Right lobe of liver (tissue), 6 donors: Measurements from ENCODE around the gene SEC22A. TPM values are rescaled to one million over a fixed set of nuclear protein-coding genes. Genes with fewer than 3 reads are reported as not detected.
"Not testable (repeated sequence)": the region's sequence is repeated elsewhere in the genome, so short reads cannot be mapped to it uniquely, and the experiment has no call there.

Source experiments
- ATAC-seq, 4 donors: fragments of 200-7000 bp; cut with Tn5 transposase; one replicate each; pipeline ENCODE4 v1.9.1; 2020; ENCODE audit warnings: mild to moderate bottlenecking in 4 of 4, moderate library complexity in 4 of 4
- DNase-seq, 3 donors: peaks; one replicate each; pipeline ENCODE4 v3.0.0-alpha.2; 2020
- H3K27ac ChIP-seq, 3 donors: fragments of 200-600 bp; one replicate each; pipeline ENCODE4 v1.8.0; 2022
- H3K27me3 ChIP-seq, 2 donors: fragments of 200-600 bp; one replicate each; pipeline ENCODE4 v1.8.0; 2022
- H3K36me3 ChIP-seq, 4 donors: fragments of 200-600 bp; sonication (generic) in 1 of 4; one replicate each; pipeline versions ENCODE4 v1.5.1 to v1.8.0; 2017 to 2022; ENCODE audit warnings: control low read depth in 1 of 4
- H3K4me1 ChIP-seq, 4 donors: fragments of 200-600 bp; sonication (generic) in 1 of 4; one replicate each; pipeline versions ENCODE4 v1.5.1 to v1.8.0; 2017 to 2022; ENCODE audit warnings: control low read depth in 1 of 4
- H3K4me3 ChIP-seq, 3 donors: fragments of 200-600 bp; one replicate each; pipeline ENCODE4 v1.8.0; 2022
- H3K9me3 ChIP-seq, 4 donors: fragments of 200-600 bp; sonication (generic) in 1 of 4; one replicate each; pipeline versions ENCODE4 v1.5.1 to v1.8.0; 2017 to 2022; ENCODE audit warnings: control low read depth in 1 of 4
- POLR2A ChIP-seq: fragments of 450-650 bp; IDR thresholded peaks from one replicate; pipeline ENCODE4 v1.6.1; 2017; ENCODE audit warnings: antibody characterized with exemption, mild to moderate bottlenecking
- WGBS: methylation state at CpG from one replicate; pipeline ENCODE4 v1.1.6; 2018; ENCODE audit warnings: low coverage, low lambda C conversion rate; ENCODE audit not compliant: insufficient coverage; ENCODE audit errors: missing lambda C conversion rate; 5-methylcytosine and 5-hydroxymethylcytosine counted together
- intact Hi-C, 2 donors: fragments of 100-400 bp; cut with DNase I; formaldehyde crosslinking; loops; one replicate each; pipeline versions ENCODE4 v1.11.2 to v1.14.1; 2022
- total RNA-seq, 6 experiments: library from RNA; depleted of rRNA in 2 of 6; stranded (reverse); fragments of >200 nt in 2 of 6; fragmentation: NEBNext Ultra II Directional in 3 of 6; extraction: Animal tissue kit (Norgen Biotek cat#: 25700) in 3 of 6; gene quantifications; one replicate each; pipeline versions ENCODE4 v1.1.0 to v1.2.4, GENCODE V29; 2016 to 2023
- TF ChIP-seq, protein P1 (sequence below), 4 donors: fragments of 200-600 bp in 3 of 4; fragments of 450-650 bp in 1 of 4; IDR thresholded peaks; one replicate each; pipeline versions ENCODE4 v1.5.1 to v1.8.0; 2016 to 2022; ENCODE audit warnings: antibody characterized with exemption in 4 of 4, mild to moderate bottlenecking in 2 of 4
- donor health status: DM: no; HTN: yes; CAD: no.
- donor health status: DM: no; HTN: no; CAD: no.
- donor health status: DM: no; HTN: no; CAD: no.
- donor health status: DM: no; HTN: yes; CAD: no.
- donor health status: DM: no; HTN: yes; CAD: no.

SEC22A gene
- total RNA-seq, 6 experiments from 2014 or later: 7.5 to 24.9 (median 11.0) TPM

DNA sequence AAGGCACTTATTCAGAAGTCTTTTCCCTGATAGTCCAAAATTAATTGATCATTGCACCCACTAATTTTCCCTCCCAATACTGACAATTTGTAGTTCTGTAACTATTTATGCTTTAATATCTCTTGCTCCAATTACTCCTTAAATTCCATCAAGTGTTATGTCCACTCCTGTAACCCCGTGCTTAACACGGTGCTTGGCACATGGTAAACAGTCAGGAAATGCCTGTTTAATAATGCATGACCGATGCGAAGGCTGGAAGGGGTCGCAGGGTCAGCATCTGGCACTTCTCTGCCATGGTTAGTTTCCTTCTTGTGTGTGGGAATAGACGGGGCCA, 553 bp upstream of the SEC22A start:
- Histone ChIP-seq H3K4me3 (peak overlapping the region; percentile 92 to 99 (median 95)), H3K9me3 (no peaks in the 10 kb centered on the region), H3K27ac (peak overlapping the region in 2 of 3 donors; percentile 80 to 87), H3K4me1 (peaks cover 0 to 12% (median 0%) of the 10 kb centered on the region in 4 donors), H3K36me3 (no peaks in the 10 kb centered on the region), H3K27me3 (no peaks in the 10 kb centered on the region)
- no peak for TF ChIP-seq POLR2A
- no peak for DNase-seq
- intact Hi-C loops: no loop called here
- 1% methylated on average over 6 of the region's 6 CpGs for WGBS
- no peak for ATAC-seq

DNA sequence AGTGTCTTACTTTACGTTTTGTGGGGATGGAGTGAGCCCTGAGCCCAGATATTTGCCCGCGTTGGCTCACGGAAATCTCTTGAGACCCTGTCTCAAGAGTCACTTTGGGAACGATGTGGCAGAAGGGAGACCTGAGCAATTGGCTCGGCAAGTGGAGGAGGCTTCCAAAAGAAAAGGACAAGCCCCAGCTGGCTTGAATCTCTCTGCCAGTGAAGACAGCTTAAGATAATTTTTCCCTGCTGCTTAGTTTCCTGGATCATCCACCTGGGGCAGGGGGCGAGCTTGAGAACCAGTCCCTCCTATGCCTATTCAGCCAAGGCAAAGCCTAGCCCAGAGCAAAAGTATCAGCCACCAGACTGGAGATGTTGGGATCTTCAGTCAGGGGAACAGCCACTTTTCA, 708 bp downstream of the SEC22A start:
- Histone ChIP-seq H3K27me3 (no peaks in the 10 kb centered on the region), H3K4me3 (peak overlapping the region; percentile 92 to 99 (median 95)), H3K27ac (peak overlapping the region; percentile 80 to 88 (median 87)), H3K36me3 (no peaks in the 10 kb centered on the region), H3K4me1 (peaks cover 0 to 12% (median 0%) of the 10 kb centered on the region in 4 donors), H3K9me3 (no peaks in the 10 kb centered on the region)
- intact Hi-C loops: no loop called here
- WGBS: 0% methylated on average over 5 of the region's 7 CpGs
- DNase-seq: no peak
- TF ChIP-seq POLR2A: no peak
- TF ChIP-seq, protein P1, sequence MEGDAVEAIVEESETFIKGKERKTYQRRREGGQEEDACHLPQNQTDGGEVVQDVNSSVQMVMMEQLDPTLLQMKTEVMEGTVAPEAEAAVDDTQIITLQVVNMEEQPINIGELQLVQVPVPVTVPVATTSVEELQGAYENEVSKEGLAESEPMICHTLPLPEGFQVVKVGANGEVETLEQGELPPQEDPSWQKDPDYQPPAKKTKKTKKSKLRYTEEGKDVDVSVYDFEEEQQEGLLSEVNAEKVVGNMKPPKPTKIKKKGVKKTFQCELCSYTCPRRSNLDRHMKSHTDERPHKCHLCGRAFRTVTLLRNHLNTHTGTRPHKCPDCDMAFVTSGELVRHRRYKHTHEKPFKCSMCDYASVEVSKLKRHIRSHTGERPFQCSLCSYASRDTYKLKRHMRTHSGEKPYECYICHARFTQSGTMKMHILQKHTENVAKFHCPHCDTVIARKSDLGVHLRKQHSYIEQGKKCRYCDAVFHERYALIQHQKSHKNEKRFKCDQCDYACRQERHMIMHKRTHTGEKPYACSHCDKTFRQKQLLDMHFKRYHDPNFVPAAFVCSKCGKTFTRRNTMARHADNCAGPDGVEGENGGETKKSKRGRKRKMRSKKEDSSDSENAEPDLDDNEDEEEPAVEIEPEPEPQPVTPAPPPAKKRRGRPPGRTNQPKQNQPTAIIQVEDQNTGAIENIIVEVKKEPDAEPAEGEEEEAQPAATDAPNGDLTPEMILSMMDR (IDR thresholded peaks at IDR 0.05): no peak
- ATAC-seq: no peak

DNA sequence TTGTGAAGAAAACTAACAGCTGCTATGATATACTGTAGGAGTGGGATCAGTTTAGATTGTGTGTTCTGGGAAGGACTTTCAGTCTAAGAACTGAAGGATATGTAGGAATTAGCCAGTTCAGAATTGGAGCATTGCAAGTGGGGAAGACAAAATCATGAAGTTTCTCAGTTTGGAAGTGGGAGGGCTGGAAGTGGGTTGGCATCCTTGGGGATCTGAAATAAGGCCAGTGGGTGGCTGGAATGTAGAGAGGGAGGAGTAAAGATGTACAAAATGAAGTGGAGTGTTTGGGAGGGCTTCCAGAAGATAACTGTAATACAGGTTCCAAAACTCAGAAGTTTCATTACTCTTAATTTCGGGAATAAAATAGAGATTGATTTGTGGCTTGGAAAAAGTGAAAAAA, 17.2 kb downstream of the SEC22A start:
- no peak overlapping the region for H3K4me3 ChIP-seq
- H3K27ac ChIP-seq: no peak overlapping the region
- no peaks in the 10 kb centered on the region for H3K27me3 ChIP-seq
- no peaks in the 10 kb centered on the region for H3K9me3 ChIP-seq
- H3K36me3 ChIP-seq: no peaks in the 10 kb centered on the region
- 94% methylated on average over 1 of the region's 1 CpG for WGBS
- ATAC-seq: no peak
- intact Hi-C loops: no loop called here
- no peaks in the 10 kb centered on the region for H3K4me1 ChIP-seq
- DNase-seq: no peak
- TF ChIP-seq, protein P1 (IDR thresholded peaks at IDR 0.05): no peak
- no peak for TF ChIP-seq POLR2A

DNA sequence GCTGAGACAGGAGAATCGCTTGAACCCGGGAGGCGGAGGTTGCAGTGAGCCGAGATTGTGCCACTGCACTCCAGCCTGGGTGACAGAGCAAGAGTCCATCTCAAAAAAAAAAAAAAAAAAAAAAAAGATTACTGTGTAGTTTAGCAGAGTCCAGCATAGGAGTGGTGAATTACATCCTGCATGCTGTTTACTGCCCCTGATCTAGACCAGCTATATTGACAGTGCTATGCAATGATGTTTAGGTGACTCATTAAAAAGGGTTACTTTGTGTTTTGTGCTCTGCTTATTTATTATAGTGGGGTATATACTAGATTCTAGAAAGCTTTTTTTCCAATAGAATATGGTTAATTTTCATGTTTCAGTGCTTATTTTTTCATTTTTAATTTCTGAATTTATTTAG, 19.6 kb downstream of the SEC22A start:
- H3K4me3 ChIP-seq, H3K36me3 ChIP-seq, H3K27me3 ChIP-seq, H3K4me1 ChIP-seq, intact Hi-C loops, H3K9me3 ChIP-seq, H3K27ac ChIP-seq, DNase-seq: not testable (repeated sequence)
- WGBS: 80% methylated on average over 1 of the region's 4 CpGs
- ATAC-seq: peak in 1 of 4 donors; percentile 26

DNA sequence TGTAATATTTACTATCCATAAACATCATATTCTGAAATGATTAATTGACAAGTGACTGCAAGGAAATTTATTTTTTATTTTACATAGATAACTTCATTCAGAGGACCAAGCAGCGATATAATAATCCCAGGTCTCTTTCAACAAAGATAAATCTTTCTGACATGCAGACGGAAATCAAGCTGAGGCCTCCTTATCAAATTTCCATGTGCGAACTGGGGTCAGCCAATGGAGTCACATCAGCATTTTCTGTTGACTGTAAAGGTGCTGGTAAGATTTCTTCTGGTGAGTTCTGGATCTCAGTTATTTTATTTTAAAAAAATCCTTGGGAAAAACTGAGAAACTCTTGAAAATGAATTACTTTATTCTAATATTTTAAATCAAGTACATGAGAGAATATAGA, 23.3 kb downstream of the SEC22A start:
- H3K4me3 ChIP-seq: no peak overlapping the region
- no peaks in the 10 kb centered on the region for H3K27me3 ChIP-seq
- DNase-seq: no peak
- intact Hi-C loops: no loop called here
- H3K4me1 ChIP-seq: peaks cover 0 to 6% (median 0%) of the 10 kb centered on the region in 4 donors
- H3K9me3 ChIP-seq: peaks cover 0 to 7% (median 3%) of the 10 kb centered on the region in 4 donors
- WGBS: 79% methylated on average over 3 of the region's 3 CpGs
- no peak for TF ChIP-seq POLR2A
- TF ChIP-seq, protein P1 (IDR thresholded peaks at IDR 0.05): no peak
- no peak overlapping the region for H3K27ac ChIP-seq
- H3K36me3 ChIP-seq: no peaks in the 10 kb centered on the region
- ATAC-seq: no peak

DNA sequence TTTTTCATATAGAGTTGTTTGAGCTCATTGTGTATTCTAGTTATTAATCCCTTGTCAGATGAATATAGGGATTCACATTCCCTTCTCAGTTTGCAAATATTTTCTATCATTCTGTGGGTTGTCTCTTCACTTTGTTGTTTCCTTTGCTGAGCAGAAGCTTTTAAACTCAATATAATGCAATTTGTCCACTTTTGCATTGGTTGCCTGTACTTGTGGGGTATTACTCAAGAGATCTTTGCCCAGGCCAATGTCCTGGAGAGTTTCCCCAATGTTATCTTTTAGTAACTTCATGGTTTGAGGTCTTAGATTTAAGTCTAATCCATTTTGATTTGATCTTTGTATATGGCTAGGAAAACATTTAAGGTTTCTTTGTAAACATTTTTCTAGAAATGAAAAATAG, 24.8 kb downstream of the SEC22A start:
- peaks cover 0 to 7% (median 3%) of the 10 kb centered on the region in 4 donors for H3K9me3 ChIP-seq
- no peaks in the 10 kb centered on the region for H3K27me3 ChIP-seq
- peak in 1 of 4 donors; percentile 57 for ATAC-seq
- TF ChIP-seq, protein P1 (IDR thresholded peaks at IDR 0.05): no peak
- H3K27ac ChIP-seq: no peak overlapping the region
- intact Hi-C loops: no loop called here
- H3K36me3 ChIP-seq: no peaks in the 10 kb centered on the region
- no peak for DNase-seq
- no peak overlapping the region for H3K4me3 ChIP-seq
- H3K4me1 ChIP-seq: peaks cover 0 to 6% (median 0%) of the 10 kb centered on the region in 4 donors
